ENCODE data around the gene RAB3C.

DNA sequence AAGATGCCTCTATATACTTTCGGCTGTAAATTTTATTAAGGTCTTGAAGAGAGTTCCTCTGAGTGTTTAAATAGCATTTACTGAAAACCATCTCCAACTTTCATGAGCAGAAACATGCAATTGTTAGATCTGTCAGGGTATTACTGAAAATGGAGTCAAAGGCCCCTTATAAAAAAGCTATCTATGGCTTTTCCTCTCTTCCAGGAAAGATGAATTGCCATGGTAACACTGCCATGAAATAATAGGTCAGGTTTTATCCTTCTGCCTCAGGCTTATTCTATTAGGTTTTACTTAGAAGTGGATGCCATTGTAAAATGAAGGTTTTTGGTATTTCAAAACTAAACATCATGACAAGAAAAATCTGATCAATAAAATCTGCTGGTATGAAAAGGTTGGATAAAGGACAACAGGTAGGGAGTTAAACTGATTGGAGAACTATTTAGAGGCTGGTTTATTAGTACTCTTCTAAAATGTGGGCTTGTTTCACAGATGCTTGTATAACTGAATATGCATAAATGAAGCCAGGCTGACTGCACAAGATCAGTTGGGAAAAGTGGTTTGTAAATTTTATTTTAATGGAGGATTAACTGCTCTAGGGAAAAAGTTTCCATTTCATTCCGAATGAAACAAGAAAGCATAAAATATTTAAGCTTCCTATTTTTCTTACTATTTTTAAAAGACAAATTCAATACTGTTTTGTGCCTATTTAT, 135.5 kb downstream of the RAB3C start:
- TF ChIP-seq, protein P1, sequence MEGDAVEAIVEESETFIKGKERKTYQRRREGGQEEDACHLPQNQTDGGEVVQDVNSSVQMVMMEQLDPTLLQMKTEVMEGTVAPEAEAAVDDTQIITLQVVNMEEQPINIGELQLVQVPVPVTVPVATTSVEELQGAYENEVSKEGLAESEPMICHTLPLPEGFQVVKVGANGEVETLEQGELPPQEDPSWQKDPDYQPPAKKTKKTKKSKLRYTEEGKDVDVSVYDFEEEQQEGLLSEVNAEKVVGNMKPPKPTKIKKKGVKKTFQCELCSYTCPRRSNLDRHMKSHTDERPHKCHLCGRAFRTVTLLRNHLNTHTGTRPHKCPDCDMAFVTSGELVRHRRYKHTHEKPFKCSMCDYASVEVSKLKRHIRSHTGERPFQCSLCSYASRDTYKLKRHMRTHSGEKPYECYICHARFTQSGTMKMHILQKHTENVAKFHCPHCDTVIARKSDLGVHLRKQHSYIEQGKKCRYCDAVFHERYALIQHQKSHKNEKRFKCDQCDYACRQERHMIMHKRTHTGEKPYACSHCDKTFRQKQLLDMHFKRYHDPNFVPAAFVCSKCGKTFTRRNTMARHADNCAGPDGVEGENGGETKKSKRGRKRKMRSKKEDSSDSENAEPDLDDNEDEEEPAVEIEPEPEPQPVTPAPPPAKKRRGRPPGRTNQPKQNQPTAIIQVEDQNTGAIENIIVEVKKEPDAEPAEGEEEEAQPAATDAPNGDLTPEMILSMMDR (IDR thresholded peaks at IDR 0.05) = no peak
- no peak for TF ChIP-seq POLR2A (IDR thresholded peaks at IDR 0.05)
